ENCODE data around the gene BBIP1. TPM values are rescaled to one million over a fixed set of nuclear protein-coding genes. Genes with fewer than 3 reads are reported as not detected.

The BBIP1 gene
- total RNA-seq (2014; rRNA removed; shearing (Covaris generic)), result 23.5 and 34.9 TPM in 2 replicates
- 8.6 and 12.7 TPM in 2 replicates for polyA plus RNA-seq (2015; cell fraction: cytosol; rRNA removed)
- polyA plus RNA-seq (2015; cell fraction: nucleus; rRNA removed), result 18.4 and 22.9 TPM in 2 replicates

GRCh38 chr10:110918643-110919348 lies at the start of gene BBIP1:
Gene BBIP1 (minus strand): TSS chr10:110919180. CDS start chr10:110918157, 1,023 bp downstream.
- DNase-seq (ENCODE audit: low read depth, low spot score), result peak; percentile 99
- in situ Hi-C loops (cut with HindIII; ENCODE audit: low pct_unique_long_range_greater_than_20kb, low sequenced_read_pairs), result no loop called here

- in situ Hi-C loops (cut with HindIII; ENCODE audit: low pct_unique_long_range_greater_than_20kb, low sequenced_read_pairs), result no loop called here
Measured at GRCh38 chr10:110967645-110968044, 48.7 kb upstream of the BBIP1 start.

GRCh38 chr10:110967009-110967630 lies 48.1 kb upstream of the BBIP1 start:
- no peak for DNase-seq (ENCODE audit: low read depth, low spot score)
- in situ Hi-C loops (cut with HindIII; ENCODE audit: low pct_unique_long_range_greater_than_20kb, low sequenced_read_pairs), result no loop called here

More at GRCh38 chr10:110967645-110968044, 48.7 kb upstream of the BBIP1 start:
- no peak for DNase-seq (ENCODE audit: low read depth, low spot score)

GRCh38 chr10:110966146-110966545 lies 47.2 kb upstream of the BBIP1 start:
- in situ Hi-C loops (cut with HindIII; ENCODE audit: low pct_unique_long_range_greater_than_20kb, low sequenced_read_pairs), result no loop called here
- no peak for DNase-seq (ENCODE audit: low read depth, low spot score)

GRCh38 chr10:110965216-110965615 lies 46.2 kb upstream of the BBIP1 start:
- in situ Hi-C loops (cut with HindIII; ENCODE audit: low pct_unique_long_range_greater_than_20kb, low sequenced_read_pairs), result no loop called here
- DNase-seq (ENCODE audit: low read depth, low spot score), result no peak

GRCh38 chr10:110964681-110965080 lies 45.7 kb upstream of the BBIP1 start:
- in situ Hi-C loops (cut with HindIII; ENCODE audit: low pct_unique_long_range_greater_than_20kb, low sequenced_read_pairs), result no loop called here
- no peak for DNase-seq (ENCODE audit: low read depth, low spot score)

GRCh38 chr10:110963162-110963561 lies 44.2 kb upstream of the BBIP1 start:
- no peak for DNase-seq (ENCODE audit: low read depth, low spot score)
- in situ Hi-C loops (cut with HindIII; ENCODE audit: low pct_unique_long_range_greater_than_20kb, low sequenced_read_pairs), result no loop called here

- in situ Hi-C loops (cut with HindIII; ENCODE audit: low pct_unique_long_range_greater_than_20kb, low sequenced_read_pairs), result no loop called here
- no peak for DNase-seq (ENCODE audit: low read depth, low spot score)
Measured at GRCh38 chr10:110962443-110962842, 43.5 kb upstream of the BBIP1 start.

- DNase-seq (ENCODE audit: low read depth, low spot score), result no peak
- in situ Hi-C loops (cut with HindIII; ENCODE audit: low pct_unique_long_range_greater_than_20kb, low sequenced_read_pairs), result no loop called here
Measured at GRCh38 chr10:110960333-110960712, 41.3 kb upstream of the BBIP1 start.

- in situ Hi-C loops (cut with HindIII; ENCODE audit: low pct_unique_long_range_greater_than_20kb, low sequenced_read_pairs), result no loop called here
- no peak for DNase-seq (ENCODE audit: low read depth, low spot score)
Measured at GRCh38 chr10:110959379-110960332, 40.7 kb upstream of the BBIP1 start.

- in situ Hi-C loops (cut with HindIII; ENCODE audit: low pct_unique_long_range_greater_than_20kb, low sequenced_read_pairs), result no loop called here
- no peak for DNase-seq (ENCODE audit: low read depth, low spot score)
Measured at GRCh38 chr10:110957606-110958005, 38.6 kb upstream of the BBIP1 start.

- DNase-seq (ENCODE audit: low read depth, low spot score), result no peak
- in situ Hi-C loops (cut with HindIII; ENCODE audit: low pct_unique_long_range_greater_than_20kb, low sequenced_read_pairs), result no loop called here
Measured at GRCh38 chr10:110951381-110951780, 32.4 kb upstream of the BBIP1 start.

GRCh38 chr10:110947061-110947595 lies 28.1 kb upstream of the BBIP1 start:
- in situ Hi-C loops (cut with HindIII; ENCODE audit: low pct_unique_long_range_greater_than_20kb, low sequenced_read_pairs), result no loop called here
- no peak for DNase-seq (ENCODE audit: low read depth, low spot score)

GRCh38 chr10:110946496-110946895 lies 27.5 kb upstream of the BBIP1 start:
- in situ Hi-C loops (cut with HindIII; ENCODE audit: low pct_unique_long_range_greater_than_20kb, low sequenced_read_pairs), result no loop called here
- no peak for DNase-seq (ENCODE audit: low read depth, low spot score)

GRCh38 chr10:110944792-110945396 lies 25.9 kb upstream of the BBIP1 start:
- no peak for DNase-seq (ENCODE audit: low read depth, low spot score)
- in situ Hi-C loops (cut with HindIII; ENCODE audit: low pct_unique_long_range_greater_than_20kb, low sequenced_read_pairs), result no loop called here

GRCh38 chr10:110939419-110939818 lies 20.4 kb upstream of the BBIP1 start:
- in situ Hi-C loops (cut with HindIII; ENCODE audit: low pct_unique_long_range_greater_than_20kb, low sequenced_read_pairs), result no loop called here
- DNase-seq (ENCODE audit: low read depth, low spot score), result no peak

GRCh38 chr10:110936757-110937156 lies 17.8 kb upstream of the BBIP1 start:
- DNase-seq (ENCODE audit: low read depth, low spot score), result no peak

More at GRCh38 chr10:110936757-110937156, 17.8 kb upstream of the BBIP1 start:
- in situ Hi-C loops (cut with HindIII; ENCODE audit: low pct_unique_long_range_greater_than_20kb, low sequenced_read_pairs), result no loop called here

All from SK-MEL-5 (cell line).